ENCODE results near the gene HTT. TPM values are rescaled to one million over a fixed set of nuclear protein-coding genes. Genes with fewer than 3 reads are reported as not detected.

Gene HTT
- total RNA-seq, 2 donors from 2014 or later = 104 to 109 TPM

GRCh38 chr4:3124070-3124767 lies 49.7 kb downstream of the HTT start:
- WGBS, 2 experiments (ENCODE audit: insufficient coverage in 1 of 2, insufficient read length in 1 of 2) = 94 to 97% methylated on average over 6 to 7 of the region's 7 CpGs
- Histone ChIP-seq H3K36me3 (ENCODE audit: control insufficient read depth, insufficient read depth, low read length) (peaks cover 91% of the 10 kb centered on the region), H3K4me1 (ENCODE audit: control insufficient read depth, insufficient read depth, low read length) (peaks cover 2% of the 10 kb centered on the region), H3K9me3 (ENCODE audit: control insufficient read depth, low read length) (no peaks in the 10 kb centered on the region), H3K4me3 (ENCODE audit: low read length) (no peak overlapping the region), H3K9ac (ENCODE audit: extremely low read depth, low read length, poor library complexity, severe bottlenecking) (no peak overlapping the region), H3K27me3 (ENCODE audit: control insufficient read depth, insufficient read depth, low read length, poor library complexity, severe bottlenecking) (no peaks in the 10 kb centered on the region), H3K27ac (ENCODE audit: low read depth, low read length) (no peak overlapping the region)
- TF ChIP-seq CTCF (conservative IDR thresholded peaks at IDR 0.05) = no peak
- H3K27me3 Mint-ChIP-seq (ENCODE audit: insufficient read depth) = no peaks in the 10 kb centered on the region
- H3K27ac Mint-ChIP-seq = no peak overlapping the region
- peaks cover 2% of the 10 kb centered on the region for H3K4me1 Mint-ChIP-seq
- no peak for DNase-seq
- no peak overlapping the region for H3K4me3 Mint-ChIP-seq
- peaks cover 60% of the 10 kb centered on the region for H3K36me3 Mint-ChIP-seq (ENCODE audit: low read depth)
- no peaks in the 10 kb centered on the region for H3K9me3 Mint-ChIP-seq

GRCh38 chr4:3127112-3127511 lies 52.6 kb downstream of the HTT start:
- no peak overlapping the region for H3K9ac ChIP-seq (ENCODE audit: extremely low read depth, low read length, poor library complexity, severe bottlenecking)
- H3K27me3 ChIP-seq (ENCODE audit: control insufficient read depth, insufficient read depth, low read length, poor library complexity, severe bottlenecking) = no peaks in the 10 kb centered on the region
- peaks cover 93% of the 10 kb centered on the region for H3K36me3 ChIP-seq (ENCODE audit: control insufficient read depth, insufficient read depth, low read length)
- Mint-ChIP-seq H3K4me3 (no peak overlapping the region), H3K27me3 (ENCODE audit: insufficient read depth) (no peaks in the 10 kb centered on the region), H3K36me3 (ENCODE audit: low read depth) (peaks cover 62% of the 10 kb centered on the region), H3K27ac (peak overlapping the region; percentile 33), H3K4me1 (peaks cover 2% of the 10 kb centered on the region), H3K9me3 (no peaks in the 10 kb centered on the region)
- no peak overlapping the region for H3K27ac ChIP-seq (ENCODE audit: low read depth, low read length)
- DNase-seq = no peak
- no peak overlapping the region for H3K4me3 ChIP-seq (ENCODE audit: low read length)
- no peaks in the 10 kb centered on the region for H3K9me3 ChIP-seq (ENCODE audit: control insufficient read depth, low read length)
- no peaks in the 10 kb centered on the region for H3K4me1 ChIP-seq (ENCODE audit: control insufficient read depth, insufficient read depth, low read length)
- TF ChIP-seq CTCF (conservative IDR thresholded peaks at IDR 0.05) = no peak
- 92 to 98% methylated on average over 5 to 7 of the region's 7 CpGs for WGBS, 2 experiments (ENCODE audit: insufficient coverage in 1 of 2, insufficient read length in 1 of 2)

- no peaks in the 10 kb centered on the region for H3K27me3 ChIP-seq (ENCODE audit: control insufficient read depth, insufficient read depth, low read length, poor library complexity, severe bottlenecking)
- peaks cover 65% of the 10 kb centered on the region for H3K36me3 Mint-ChIP-seq (ENCODE audit: low read depth)
- no peaks in the 10 kb centered on the region for H3K4me1 ChIP-seq (ENCODE audit: control insufficient read depth, insufficient read depth, low read length)
- no peak overlapping the region for H3K9ac ChIP-seq (ENCODE audit: extremely low read depth, low read length, poor library complexity, severe bottlenecking)
- no peak overlapping the region for H3K27ac ChIP-seq (ENCODE audit: low read depth, low read length)
- no peaks in the 10 kb centered on the region for H3K9me3 Mint-ChIP-seq
- H3K36me3 ChIP-seq (ENCODE audit: control insufficient read depth, insufficient read depth, low read length) = peaks cover 94% of the 10 kb centered on the region
- H3K27ac Mint-ChIP-seq = no peak overlapping the region
- no peaks in the 10 kb centered on the region for H3K9me3 ChIP-seq (ENCODE audit: control insufficient read depth, low read length)
- H3K27me3 Mint-ChIP-seq (ENCODE audit: insufficient read depth) = no peaks in the 10 kb centered on the region
- no peak for TF ChIP-seq CTCF (conservative IDR thresholded peaks at IDR 0.05)
- H3K4me1 Mint-ChIP-seq = no peaks in the 10 kb centered on the region
- no peak overlapping the region for H3K4me3 Mint-ChIP-seq
- WGBS, 2 experiments (ENCODE audit: insufficient coverage in 1 of 2, insufficient read length in 1 of 2) = 89 to 98% methylated on average over 1 to 2 of the region's 2 CpGs
- no peak for DNase-seq
- no peak overlapping the region for H3K4me3 ChIP-seq (ENCODE audit: low read length)
Measured at GRCh38 chr4:3128058-3128457, 53.6 kb downstream of the HTT start.
